ENCODE data around the gene THBS3. TPM values are rescaled to one million over a fixed set of nuclear protein-coding genes. Genes with fewer than 3 reads are reported as not detected.
"Not testable (repeated sequence)": the region's sequence is repeated elsewhere in the genome, so short reads cannot be mapped to it uniquely, and the experiment has no call there.

Gene THBS3
- total RNA-seq, 1 donor from 2014 or later, result 28.0 TPM

GRCh38 chr1:155219592-155220031 is 11.9 kb upstream of the THBS3 start:
- no peak for TF ChIP-seq CTCF (conservative IDR thresholded peaks at IDR 0.05)
- no peaks in the 10 kb centered on the region for H3K27me3 Mint-ChIP-seq
- H3K4me3 Mint-ChIP-seq, result peak overlapping the region; percentile 30
- peak overlapping the region; percentile 96 for H3K27ac Mint-ChIP-seq
- H3K9me3 Mint-ChIP-seq, result no peaks in the 10 kb centered on the region
- peaks cover 14% of the 10 kb centered on the region for H3K4me1 Mint-ChIP-seq (ENCODE audit: unreplicated experiment)
- H3K36me3 Mint-ChIP-seq, result peaks cover 4% of the 10 kb centered on the region
- DNase-seq (ENCODE audit: extremely low spot score, unreplicated experiment), result no peak

- H3K36me3 Mint-ChIP-seq, result peaks cover 4% of the 10 kb centered on the region
- H3K4me1 Mint-ChIP-seq (ENCODE audit: unreplicated experiment), result peaks cover 10% of the 10 kb centered on the region
- TF ChIP-seq CTCF (conservative IDR thresholded peaks at IDR 0.05), result no peak
- peak overlapping the region; percentile 30 for H3K4me3 Mint-ChIP-seq
- no peaks in the 10 kb centered on the region for H3K27me3 Mint-ChIP-seq
- no peak for DNase-seq (ENCODE audit: extremely low spot score, unreplicated experiment)
- peak overlapping the region; percentile 96 for H3K27ac Mint-ChIP-seq
- H3K9me3 Mint-ChIP-seq, result no peaks in the 10 kb centered on the region
These were observed 11.3 kb upstream of the THBS3 start for GRCh38 chr1:155218854-155219591.

- H3K27me3 Mint-ChIP-seq; DNase-seq (ENCODE audit: extremely low spot score, unreplicated experiment); H3K36me3 Mint-ChIP-seq; H3K9me3 Mint-ChIP-seq; H3K4me3 Mint-ChIP-seq; H3K4me1 Mint-ChIP-seq (ENCODE audit: unreplicated experiment); H3K27ac Mint-ChIP-seq: not testable (repeated sequence)
These were observed 7.0 kb upstream of the THBS3 start for GRCh38 chr1:155214702-155215101.

- H3K27me3 Mint-ChIP-seq; H3K27ac Mint-ChIP-seq; H3K36me3 Mint-ChIP-seq; H3K9me3 Mint-ChIP-seq; DNase-seq (ENCODE audit: extremely low spot score, unreplicated experiment); H3K4me3 Mint-ChIP-seq: not testable (repeated sequence)
- H3K4me1 Mint-ChIP-seq (ENCODE audit: unreplicated experiment), result peaks cover 12% of the 10 kb centered on the region
These were observed 4.3 kb upstream of the THBS3 start for GRCh38 chr1:155212051-155212440.

- H3K4me1 Mint-ChIP-seq (ENCODE audit: unreplicated experiment), result peaks cover 17% of the 10 kb centered on the region
- not testable (repeated sequence) for DNase-seq (ENCODE audit: extremely low spot score, unreplicated experiment)
These were observed 3.8 kb upstream of the THBS3 start for GRCh38 chr1:155211381-155212050.

GRCh38 chr1:155210314-155211104 is 2.8 kb upstream of the THBS3 start:
- Mint-ChIP-seq H3K4me3 (peak overlapping the region; percentile 37), H3K9me3 (no peaks in the 10 kb centered on the region), H3K4me1 (ENCODE audit: unreplicated experiment) (peaks cover 17% of the 10 kb centered on the region), H3K36me3 (peaks cover 4% of the 10 kb centered on the region), H3K27ac (no peak overlapping the region), H3K27me3 (no peaks in the 10 kb centered on the region)
- DNase-seq (ENCODE audit: extremely low spot score, unreplicated experiment), result no peak
- TF ChIP-seq CTCF (conservative IDR thresholded peaks at IDR 0.05), result no peak

More at GRCh38 chr1:155211381-155212050, 3.8 kb upstream of the THBS3 start:
- not testable (repeated sequence) for H3K36me3 Mint-ChIP-seq, H3K27me3 Mint-ChIP-seq, H3K4me3 Mint-ChIP-seq, H3K27ac Mint-ChIP-seq, H3K9me3 Mint-ChIP-seq

Data from type B pancreatic cell (in vitro differentiated cells).